CD4-positive, alpha-beta T cell (primary cell): Measurements from ENCODE around the gene HOXC10. TPM values are rescaled to one million over a fixed set of nuclear protein-coding genes. Genes with fewer than 3 reads are reported as not detected.

Experiments used
- ATAC-seq: fragments of 200-7000 bp; cut with Tn5 transposase; one replicate; pipeline ENCODE4 v1.10.0; 2022; ENCODE audit warnings: mild to moderate bottlenecking; ENCODE audit not compliant: poor library complexity
- CTCF ChIA-PET: fragments of 350-600 bp; sonication (Branson Sonifier 250); formaldehyde crosslinking; loops from one replicate; lab custom pipeline; 2021; ENCODE audit warnings: antibody characterized with exemption, inconsistent platforms; lab: Charles Lee
- POLR2A ChIA-PET: fragments of 350-600 bp; sonication (Branson Sonifier 250); formaldehyde crosslinking; loops from one replicate; lab custom pipeline; 2021; ENCODE audit warnings: antibody characterized with exemption, inconsistent platforms; lab: Charles Lee
- DNase-seq, 14 experiments: peaks; one replicate each; pipeline ENCODE4 v3.0.0-alpha.2; 2013 to 2020; ENCODE audit warnings: mixed read lengths in 2 of 14
- H3K27ac ChIP-seq, 2 donors: one replicate each; pipeline versions ENCODE4 v1.5.1 to v1.7.0; 2013; ENCODE audit warnings: low read length in 2 of 2, low read depth in 1 of 2, mild to moderate bottlenecking in 1 of 2
- H3K27me3 ChIP-seq, 2 experiments: 1 replicate in 1 of 2; 2 replicates in 1 of 2; pipeline versions ENCODE4 v1.6.1 to v1.7.0; 2013; ENCODE audit warnings: low read length in 2 of 2, control low read depth in 1 of 2, mild to moderate bottlenecking in 1 of 2, moderate library complexity in 1 of 2; ENCODE audit not compliant: insufficient read depth in 2 of 2, control insufficient read depth in 1 of 2
- H3K36me3 ChIP-seq: one replicate; pipeline ENCODE4 v1.6.1; 2013; ENCODE audit warnings: low read length, control low read depth; ENCODE audit not compliant: insufficient read depth
- H3K4me1 ChIP-seq: one replicate; pipeline ENCODE4 v1.6.1; 2013; ENCODE audit warnings: low read length, control low read depth; ENCODE audit not compliant: insufficient read depth
- H3K4me3 ChIP-seq: one replicate; pipeline ENCODE4 v1.5.1; 2013; ENCODE audit warnings: mild to moderate bottlenecking, low read length, moderate library complexity
- H3K9me3 ChIP-seq, 2 experiments: 1 replicate in 1 of 2; 2 replicates in 1 of 2; pipeline versions ENCODE4 v1.6.1 to v1.7.0; 2013; ENCODE audit warnings: low read length in 2 of 2, mild to moderate bottlenecking in 2 of 2, control low read depth in 1 of 2, moderate library complexity in 1 of 2; ENCODE audit not compliant: control insufficient read depth in 1 of 2, insufficient read depth in 1 of 2
- H3K27ac Mint-ChIP-seq: one replicate; pipeline ENCODE4 v1.8.0; 2020; ENCODE audit warnings: mixed read lengths
- H3K27me3 Mint-ChIP-seq: one replicate; pipeline ENCODE4 v1.8.0; 2021; ENCODE audit warnings: mixed read lengths
- H3K36me3 Mint-ChIP-seq: one replicate; pipeline ENCODE4 v1.8.0; 2021; ENCODE audit warnings: low read depth, mixed read lengths
- H3K4me1 Mint-ChIP-seq: one replicate; pipeline ENCODE4 v1.8.0; 2021; ENCODE audit warnings: low read depth, mixed read lengths
- H3K4me3 Mint-ChIP-seq: one replicate; pipeline ENCODE4 v1.8.0; 2020; ENCODE audit warnings: mild to moderate bottlenecking, mixed read lengths
- H3K9me3 Mint-ChIP-seq: one replicate; pipeline ENCODE4 v1.8.0; 2020; ENCODE audit warnings: mixed read lengths
- intact Hi-C, 2 experiments: fragments of 100-400 bp; cut with DNase I in 1 of 2; cut with micrococcal nuclease in 1 of 2; formaldehyde crosslinking; loops; one replicate each; pipeline versions ENCODE4 v1.15.1 to v1.9.0; 2023 to 2025; cut with DNase I, micrococcal nuclease
- total RNA-seq, 174 experiments: library from RNA in 2 of 174; stranded (reverse) in 2 of 174; gene quantifications; one replicate each; pipeline ENCODE4 v1.2.3 and lab custom pipeline; 2021 to 2026
- TF ChIP-seq, protein P1 (sequence below): fragments of 200-600 bp; IDR thresholded peaks from one replicate; pipeline ENCODE4 v1.8.0; 2022; ENCODE audit warnings: antibody characterized with exemption, mild to moderate bottlenecking

Gene HOXC10
- total RNA-seq, 2 experiments from 2014 or later: not detected

DNA sequence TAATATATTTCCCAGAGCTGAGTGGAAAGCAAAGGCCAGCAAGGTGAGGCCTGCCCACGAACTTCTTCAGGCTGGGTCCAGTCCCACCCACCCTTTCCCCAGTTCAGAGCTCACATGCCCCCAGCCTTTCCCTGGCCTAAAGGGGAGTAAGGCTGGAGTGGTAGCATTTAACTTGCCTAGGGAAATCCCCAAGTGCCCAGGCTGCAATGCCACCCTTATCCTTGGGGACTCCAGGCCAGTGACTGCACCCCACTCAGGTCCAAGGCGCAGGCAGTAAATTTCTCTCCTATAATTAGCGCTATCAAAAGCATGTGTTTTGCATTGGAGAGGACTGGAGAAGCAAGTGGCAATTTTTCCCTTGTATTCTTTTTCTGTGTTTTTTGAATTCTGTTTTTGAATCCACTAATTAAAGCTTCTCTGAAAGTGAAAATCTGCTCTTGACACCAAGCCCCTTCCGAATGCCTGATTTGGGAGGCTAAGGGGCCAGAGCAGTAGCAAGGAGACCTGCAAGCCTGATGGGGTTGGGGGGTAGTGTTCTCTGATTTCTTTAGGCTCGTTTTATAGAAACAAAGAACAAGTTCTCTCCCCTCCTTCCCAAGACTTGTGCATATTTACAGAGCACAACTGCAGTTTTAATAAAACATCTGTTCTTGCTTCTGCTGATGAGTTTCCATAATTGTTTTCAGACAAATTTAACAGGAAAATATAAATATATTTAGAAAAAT, 39.8 kb downstream of the HOXC10 start:
- H3K27me3 ChIP-seq: peaks cover 91 to 97% of the 10 kb centered on the region in 2 experiments
- H3K4me1 Mint-ChIP-seq: peaks cover 23% of the 10 kb centered on the region
- no peak overlapping the region for H3K4me3 ChIP-seq
- H3K9me3 ChIP-seq: peaks cover 0 to 9% of the 10 kb centered on the region in 2 experiments
- ChIA-PET POLR2A (interaction anchor here (0.9 kb wide), 1 partner anchor 165 kb away, joined by 3 read pairs; no protein-coding TSS in a partner anchor), CTCF (interaction anchor here (1.2 to 2.7 kb wide), 4 partner anchors 19 to 177 kb away, joined by 4 to 8 read pairs (median 4); no protein-coding TSS in a partner anchor)
- H3K27ac ChIP-seq: no peak overlapping the region
- no peaks in the 10 kb centered on the region for H3K9me3 Mint-ChIP-seq
- no peaks in the 10 kb centered on the region for H3K36me3 Mint-ChIP-seq
- peaks cover 17% of the 10 kb centered on the region for H3K4me1 ChIP-seq
- no peak overlapping the region for H3K4me3 Mint-ChIP-seq
- TF ChIP-seq, protein P1, sequence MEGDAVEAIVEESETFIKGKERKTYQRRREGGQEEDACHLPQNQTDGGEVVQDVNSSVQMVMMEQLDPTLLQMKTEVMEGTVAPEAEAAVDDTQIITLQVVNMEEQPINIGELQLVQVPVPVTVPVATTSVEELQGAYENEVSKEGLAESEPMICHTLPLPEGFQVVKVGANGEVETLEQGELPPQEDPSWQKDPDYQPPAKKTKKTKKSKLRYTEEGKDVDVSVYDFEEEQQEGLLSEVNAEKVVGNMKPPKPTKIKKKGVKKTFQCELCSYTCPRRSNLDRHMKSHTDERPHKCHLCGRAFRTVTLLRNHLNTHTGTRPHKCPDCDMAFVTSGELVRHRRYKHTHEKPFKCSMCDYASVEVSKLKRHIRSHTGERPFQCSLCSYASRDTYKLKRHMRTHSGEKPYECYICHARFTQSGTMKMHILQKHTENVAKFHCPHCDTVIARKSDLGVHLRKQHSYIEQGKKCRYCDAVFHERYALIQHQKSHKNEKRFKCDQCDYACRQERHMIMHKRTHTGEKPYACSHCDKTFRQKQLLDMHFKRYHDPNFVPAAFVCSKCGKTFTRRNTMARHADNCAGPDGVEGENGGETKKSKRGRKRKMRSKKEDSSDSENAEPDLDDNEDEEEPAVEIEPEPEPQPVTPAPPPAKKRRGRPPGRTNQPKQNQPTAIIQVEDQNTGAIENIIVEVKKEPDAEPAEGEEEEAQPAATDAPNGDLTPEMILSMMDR: no peak
- no peaks in the 10 kb centered on the region for H3K36me3 ChIP-seq
- peaks cover 100% of the 10 kb centered on the region for H3K27me3 Mint-ChIP-seq
- ATAC-seq (no peak), DNase-seq (no peak)
- H3K27ac Mint-ChIP-seq: no peak overlapping the region
- intact Hi-C loops: no loop called here

DNA sequence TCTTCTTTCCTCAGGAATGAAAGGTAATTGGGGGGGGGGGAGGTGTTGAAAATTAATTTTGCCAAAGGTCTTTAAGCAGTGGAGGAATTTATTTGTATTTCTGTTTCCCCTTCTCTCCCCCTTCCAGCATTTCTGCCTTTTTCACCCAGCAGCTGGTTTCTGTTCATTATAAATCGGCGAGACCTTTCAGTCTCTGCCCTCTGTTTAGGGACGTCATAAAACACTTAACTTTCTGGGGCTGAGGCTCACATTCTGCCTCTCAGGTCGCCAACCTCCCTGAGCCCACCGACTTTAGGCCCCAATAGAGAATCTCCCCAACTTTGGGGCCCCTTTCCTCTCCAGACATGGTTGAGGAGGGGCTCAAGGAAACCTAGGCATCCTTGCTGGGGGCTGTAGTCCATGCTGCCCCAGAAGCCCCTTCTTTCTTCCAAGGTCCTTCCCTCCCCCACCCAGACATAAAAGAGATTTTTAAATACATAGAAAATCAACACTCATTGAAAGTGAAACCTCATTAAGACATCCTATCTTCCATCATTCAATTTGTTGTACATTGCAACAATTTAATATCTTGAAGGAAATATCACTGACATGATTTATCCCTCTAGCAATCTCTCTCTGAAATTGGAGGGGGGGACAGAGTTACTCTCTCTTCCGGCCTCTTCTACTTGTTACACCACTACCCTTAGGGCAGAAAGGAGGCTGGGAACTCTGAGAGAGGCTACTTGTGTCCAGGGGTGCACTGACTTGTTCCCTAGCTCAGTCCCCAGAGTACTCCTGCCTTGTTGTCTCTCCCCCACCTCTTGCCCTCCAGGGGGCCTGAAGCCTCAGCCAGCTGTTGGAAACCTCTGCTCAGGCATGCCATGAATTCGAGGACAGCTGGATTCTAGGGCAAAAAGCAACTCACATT, 40.8 kb downstream of the HOXC10 start:
- peaks cover 25% of the 10 kb centered on the region for H3K4me1 Mint-ChIP-seq
- H3K4me3 ChIP-seq: no peak overlapping the region
- intact Hi-C loops: no loop called here
- CTCF ChIA-PET: interaction anchor here (1.5 to 2.7 kb wide), 2 partner anchors 20 to 166 kb away, joined by 4 to 8 read pairs; no protein-coding TSS in a partner anchor
- no peaks in the 10 kb centered on the region for H3K9me3 Mint-ChIP-seq
- no peaks in the 10 kb centered on the region for H3K36me3 Mint-ChIP-seq
- ATAC-seq: no peak
- TF ChIP-seq, protein P1: no peak
- peaks cover 90 to 97% of the 10 kb centered on the region in 2 experiments for H3K27me3 ChIP-seq
- H3K36me3 ChIP-seq: no peaks in the 10 kb centered on the region
- H3K4me3 Mint-ChIP-seq: no peak overlapping the region
- no peak for DNase-seq
- H3K4me1 ChIP-seq: peaks cover 18% of the 10 kb centered on the region
- no peak overlapping the region for H3K27ac Mint-ChIP-seq
- POLR2A ChIA-PET: interaction anchor here (0.9 to 1.4 kb wide), 2 partner anchors 8 to 164 kb away, joined by 3 read pairs; no protein-coding TSS in a partner anchor
- H3K27me3 Mint-ChIP-seq: peaks cover 99% of the 10 kb centered on the region
- peaks cover 0 to 14% of the 10 kb centered on the region in 2 experiments for H3K9me3 ChIP-seq
- H3K27ac ChIP-seq: no peak overlapping the region
